DND-41 (cell line): Measurements from ENCODE around the gene ZMYND11.

Experiments used
- CTCF ChIP-seq: IDR thresholded peaks from 2 replicates; pipeline ENCODE4 v1.5.1; 2012; ENCODE audit warnings: borderline replicate concordance, low read length, moderate library complexity, mild to moderate bottlenecking; ENCODE audit not compliant: poor library complexity, severe bottlenecking; ENCODE audit errors: extremely low read depth
- EZH2 ChIP-seq: IDR thresholded peaks from 3 replicates; pipeline ENCODE4 v1.6.1; 2012; ENCODE audit warnings: borderline replicate concordance, low read depth, mild to moderate bottlenecking, moderate library complexity, low read length, inconsistent platforms; ENCODE audit not compliant: severe bottlenecking

GRCh38 chr10:182441-183201, 47.4 kb downstream of the ZMYND11 start:
- TF ChIP-seq CTCF = no peak
- no peak for TF ChIP-seq EZH2
